H1 (cell line): ENCODE data around the gene DXO. TPM values are rescaled to one million over a fixed set of nuclear protein-coding genes. Genes with fewer than 3 reads are reported as not detected.

Source experiments
- CTCF ChIA-PET: fragments of 300-600 bp; sonication (Branson Sonifier 250); formaldehyde crosslinking; loops from one replicate; lab custom pipeline; 2021; ENCODE audit not compliant: partially characterized antibody; lab: Charles Lee
- POLR2A ChIA-PET: fragments of 300-600 bp; sonication (Branson Sonifier 250); formaldehyde crosslinking; loops from one replicate; lab custom pipeline; 2021; ENCODE audit warnings: inconsistent platforms; ENCODE audit not compliant: partially characterized antibody; lab: Charles Lee
- DNase-seq, 2 experiments: peaks; one replicate each; pipeline versions ENCODE4 v3.0.0 to v3.0.0-alpha.2; 2010 to 2022; ENCODE audit warnings: low spot score in 2 of 2, low read depth in 1 of 2, mixed read lengths in 1 of 2
- FAIRE-seq: peaks from 2 replicates; lab custom pipeline; 2011; peaks lifted over from hg19 to GRCh38; lab: Jason Lieb, UNC
- H2AFZ ChIP-seq: 2 replicates; pipeline ENCODE4 v1.8.1; 2012; ENCODE audit warnings: low read length, inconsistent platforms
- H2AK5ac ChIP-seq: 2 replicates; pipeline ENCODE4 v1.6.1; 2013; ENCODE audit warnings: low read depth, low read length
- H2BK120ac ChIP-seq: replicated peaks from 2 replicates; pipeline ENCODE3; 2013; ENCODE audit warnings: low read depth, low read length, inconsistent platforms
- H2BK12ac ChIP-seq: 2 replicates; pipeline ENCODE4 v1.6.1; 2013; ENCODE audit warnings: low read depth, low read length
- H2BK15ac ChIP-seq: 2 replicates; pipeline ENCODE4 v1.6.1; 2013; ENCODE audit warnings: low read length
- H2BK20ac ChIP-seq: 2 replicates; pipeline ENCODE4 v1.6.1; 2013; ENCODE audit warnings: low read length
- H2BK5ac ChIP-seq: 2 replicates; pipeline ENCODE4 v1.6.1; 2013; ENCODE audit warnings: low read depth, low read length
- H3K14ac ChIP-seq: 2 replicates; pipeline ENCODE4 v1.6.1; 2013; ENCODE audit warnings: inconsistent platforms; ENCODE audit not compliant: insufficient read length
- H3K18ac ChIP-seq: 2 replicates; pipeline ENCODE4 v1.6.1; 2013; ENCODE audit warnings: low read length; ENCODE audit errors: extremely low read depth
- H3K23ac ChIP-seq: 2 replicates; pipeline ENCODE4 v1.6.1; 2013; ENCODE audit warnings: inconsistent platforms; ENCODE audit not compliant: insufficient read length
- H3K23me2 ChIP-seq: 2 replicates; pipeline ENCODE4 v1.6.1; 2013; ENCODE audit warnings: low read depth, low read length
- H3K27ac ChIP-seq: 2 replicates; pipeline ENCODE4 v1.6.1; 2011; ENCODE audit warnings: low read depth, low read length, inconsistent platforms
- H3K27me3 ChIP-seq, 4 experiments: replicated peaks in 1 of 4; 1 replicate in 1 of 4; 2 replicates in 3 of 4; pipeline versions ENCODE4 v1.6.1 to v1.8.1; 2011 to 2013; ENCODE audit warnings: low read length in 3 of 4, mild to moderate bottlenecking in 3 of 4, inconsistent platforms in 2 of 4, mixed read lengths in 2 of 4, moderate library complexity in 1 of 4; ENCODE audit not compliant: control insufficient read depth in 3 of 4, insufficient read depth in 3 of 4; ENCODE audit errors: extremely low read depth in 1 of 4
- H3K36me3 ChIP-seq, 4 experiments: 2 replicates each; pipeline versions ENCODE4 v1.6.1 to v1.8.1; 2011 to 2013; ENCODE audit warnings: mild to moderate bottlenecking in 4 of 4, low read length in 3 of 4, moderate library complexity in 2 of 4, control low read depth in 1 of 4, inconsistent platforms in 1 of 4; ENCODE audit not compliant: insufficient read depth in 4 of 4, control insufficient read depth in 2 of 4
- H3K4ac ChIP-seq: replicated peaks from 2 replicates; pipeline ENCODE3; 2013; ENCODE audit warnings: low read length, low read depth, mixed read lengths, inconsistent platforms; ENCODE audit not compliant: insufficient read length
- H3K4me1 ChIP-seq, 4 experiments: replicated peaks in 1 of 4; 1 replicate in 1 of 4; 2 replicates in 3 of 4; pipeline versions ENCODE4 v1.6.1 to v1.8.1; 2011 to 2013; ENCODE audit warnings: low read length in 3 of 4, inconsistent platforms in 2 of 4, mixed read lengths in 1 of 4; ENCODE audit not compliant: insufficient read depth in 4 of 4, control insufficient read depth in 3 of 4
- H3K4me2 ChIP-seq, 2 experiments: 2 replicates each; pipeline versions ENCODE4 v1.6.1 to v1.8.1; 2011 to 2013; ENCODE audit warnings: low read depth in 2 of 2, low read length in 2 of 2, control low read depth in 1 of 2, inconsistent platforms in 1 of 2, mild to moderate bottlenecking in 1 of 2; ENCODE audit not compliant: insufficient read depth in 1 of 2
- H3K4me3 ChIP-seq, 4 experiments: fragments of 200-600, 300-600 bp in 1 of 4; sonication (generic), shearing (Covaris generic), sonication (Bioruptor Twin) in 1 of 4; 2 replicates each; pipeline versions ENCODE4 v1.5.1 to v1.8.1; 2011 to 2016; ENCODE audit warnings: low read length in 4 of 4, low read depth in 3 of 4, control low read depth in 2 of 4, inconsistent platforms in 2 of 4, mild to moderate bottlenecking in 2 of 4, mixed read lengths in 1 of 4, moderate library complexity in 1 of 4; ENCODE audit not compliant: insufficient read depth in 2 of 4; ENCODE audit errors: extremely low read depth in 1 of 4
- H3K56ac ChIP-seq: replicated peaks from 2 replicates; pipeline ENCODE3; 2013; ENCODE audit warnings: low read depth, mild to moderate bottlenecking, mixed read lengths, low read length, inconsistent platforms; ENCODE audit not compliant: insufficient read length
- H3K79me1 ChIP-seq: 2 replicates; pipeline ENCODE4 v1.6.1; 2013; ENCODE audit warnings: low read depth, low read length, control low read depth
- H3K79me2 ChIP-seq, 2 experiments: 2 replicates each; pipeline versions ENCODE4 v1.6.1 to v1.8.1; 2012 to 2013; ENCODE audit warnings: low read length in 2 of 2, mild to moderate bottlenecking in 2 of 2, inconsistent platforms in 1 of 2; ENCODE audit not compliant: insufficient read depth in 2 of 2, control insufficient read depth in 1 of 2
- H3K9ac ChIP-seq, 4 experiments: replicated peaks in 1 of 4; 1 replicate in 1 of 4; 2 replicates in 3 of 4; pipeline versions ENCODE4 v1.6.1 to v1.8.1; 2011 to 2013; ENCODE audit warnings: low read depth in 3 of 4, low read length in 3 of 4, control low read depth in 2 of 4, mild to moderate bottlenecking in 2 of 4, moderate library complexity in 2 of 4, inconsistent platforms in 1 of 4; ENCODE audit errors: extremely low read depth in 1 of 4
- H3K9me3 ChIP-seq, 2 experiments: 2 replicates each; pipeline versions ENCODE4 v1.6.1 to v1.8.1; 2012 to 2013; ENCODE audit warnings: mild to moderate bottlenecking in 2 of 2, moderate library complexity in 2 of 2, control low read depth in 1 of 2, inconsistent platforms in 1 of 2, low read depth in 1 of 2, low read length in 1 of 2, mixed read lengths in 1 of 2; ENCODE audit not compliant: insufficient read depth in 2 of 2
- H4K20me1 ChIP-seq, 2 experiments: replicated peaks in 1 of 2; 2 replicates each; pipeline versions ENCODE3 to v1.8.1; 2011 to 2013; ENCODE audit warnings: inconsistent platforms in 2 of 2, low read length in 2 of 2, mild to moderate bottlenecking in 1 of 2; ENCODE audit not compliant: insufficient read depth in 2 of 2, control insufficient read depth in 1 of 2
- H4K5ac ChIP-seq: 2 replicates; pipeline ENCODE4 v1.6.1; 2013; ENCODE audit warnings: low read length, low read depth, mixed read lengths, inconsistent platforms; ENCODE audit not compliant: insufficient read length
- H4K8ac ChIP-seq: 2 replicates; pipeline ENCODE4 v1.8.0; 2013; ENCODE audit warnings: mild to moderate bottlenecking, moderate library complexity, low read length, inconsistent platforms; ENCODE audit not compliant: insufficient read depth; ENCODE audit errors: extremely low read depth
- H4K91ac ChIP-seq: replicated peaks from 2 replicates; pipeline ENCODE3; 2013; ENCODE audit warnings: low read length, mixed read lengths, inconsistent platforms; ENCODE audit not compliant: insufficient read length
- CHD1 ChIP-seq: IDR thresholded peaks from 2 replicates; pipeline ENCODE4 v1.6.1; 2012; ENCODE audit warnings: low read depth, low read length, improper control_type of control experiment
- EZH2 ChIP-seq: fragments of 200-600 bp; sonication (generic); IDR thresholded peaks from 2 replicates; pipeline ENCODE4 v1.7.1; 2012; ENCODE audit warnings: low read depth, mild to moderate bottlenecking, moderate library complexity, low read length, inconsistent platforms; ENCODE audit not compliant: severe bottlenecking
- FOSL1 ChIP-seq: IDR thresholded peaks from 2 replicates; pipeline ENCODE4 v1.6.1; 2011; ENCODE audit warnings: mild to moderate bottlenecking, low read depth, low read length, moderate library complexity; ENCODE audit not compliant: insufficient read depth
- KDM4A ChIP-seq: IDR thresholded peaks from one replicate; pipeline ENCODE4 v1.7.1; 2012; ENCODE audit warnings: low read depth, mild to moderate bottlenecking, moderate library complexity, low read length, inconsistent platforms; ENCODE audit not compliant: severe bottlenecking
- PHF8 ChIP-seq: fragments of 200-600 bp; sonication (generic); conservative IDR thresholded peaks from 2 replicates; pipeline ENCODE4 v1.7.1; 2012; ENCODE audit warnings: low read depth, mild to moderate bottlenecking, inconsistent platforms, low read length, moderate library complexity
- POLR2A ChIP-seq, 2 experiments: IDR thresholded peaks; 1 replicate in 1 of 2; 2 replicates in 1 of 2; pipeline ENCODE4 v1.6.1; 2011; ENCODE audit warnings: low read depth in 2 of 2, low read length in 2 of 2, mild to moderate bottlenecking in 2 of 2; ENCODE audit errors: control extremely low read depth in 1 of 2
- RBBP5 ChIP-seq: IDR thresholded peaks from 2 replicates; pipeline ENCODE4 v1.7.1; 2012; ENCODE audit warnings: low read depth, mild to moderate bottlenecking, inconsistent platforms, low read length, moderate library complexity, borderline replicate concordance
- SAP30 ChIP-seq: fragments of 300-600 bp; sonication (generic); IDR thresholded peaks from 2 replicates; pipeline ENCODE4 v1.7.1; 2012; ENCODE audit warnings: low read length, moderate library complexity, mild to moderate bottlenecking, inconsistent platforms; ENCODE audit not compliant: insufficient read depth, insufficient replicate concordance
- SP1 ChIP-seq: IDR thresholded peaks from 2 replicates; pipeline ENCODE4 v1.6.1; 2011; ENCODE audit warnings: low read depth, low read length
- YY1 ChIP-seq: IDR thresholded peaks from 2 replicates; pipeline ENCODE4 v1.6.1; 2011; ENCODE audit warnings: low read depth, mild to moderate bottlenecking, low read length
- WGBS, 2 experiments: shearing (Covaris generic) in 1 of 2; methylation state at CpG; one replicate each; pipeline versions ENCODE4 v1.1.6 to v1.1.7; 2013 to 2015; ENCODE audit warnings: low lambda C conversion rate in 2 of 2, mixed read lengths in 2 of 2, inconsistent platforms in 1 of 2, low coverage in 1 of 2, missing lambda C conversion rate in 1 of 2; ENCODE audit not compliant: insufficient replicate concordance in 2 of 2, insufficient coverage in 1 of 2, insufficient read length in 1 of 2; ENCODE audit errors: extremely low coverage in 1 of 2, missing lambda C conversion rate in 1 of 2; 5-methylcytosine and 5-hydroxymethylcytosine counted together
- polyA plus RNA-seq, 7 experiments: library from polyadenylated mRNA; depleted of rRNA in 3 of 7; stranded (reverse) in 5 of 7; unstranded in 2 of 7; fragments of >200 nt in 5 of 7; fragments of 200-250 nt in 2 of 7; gene quantifications; 1 replicate in 5 of 7; 2 replicates in 1 of 7; 4 replicates in 1 of 7; pipeline versions ENCODE4 v1.2.1 to v1.2.3, GENCODE V29; 2011 to 2013; ENCODE audit warnings: missing spikeins in 2 of 7, mixed read lengths in 2 of 7
- total RNA-seq: library from RNA; stranded (reverse); fragmentation: NEBNext Ultra II Directional; extraction: Animal tissue kit (Norgen Biotek cat#: 25700); gene quantifications from 2 replicates; pipeline ENCODE4 v1.2.1, GENCODE V29; 2021

DXO gene
- total and polyA plus RNA-seq, 2 of the 8 experiments (the other 6 are each of a cell fraction or from before 2014, with no cell fraction given): 14.7 to 23.9 TPM

DNA sequence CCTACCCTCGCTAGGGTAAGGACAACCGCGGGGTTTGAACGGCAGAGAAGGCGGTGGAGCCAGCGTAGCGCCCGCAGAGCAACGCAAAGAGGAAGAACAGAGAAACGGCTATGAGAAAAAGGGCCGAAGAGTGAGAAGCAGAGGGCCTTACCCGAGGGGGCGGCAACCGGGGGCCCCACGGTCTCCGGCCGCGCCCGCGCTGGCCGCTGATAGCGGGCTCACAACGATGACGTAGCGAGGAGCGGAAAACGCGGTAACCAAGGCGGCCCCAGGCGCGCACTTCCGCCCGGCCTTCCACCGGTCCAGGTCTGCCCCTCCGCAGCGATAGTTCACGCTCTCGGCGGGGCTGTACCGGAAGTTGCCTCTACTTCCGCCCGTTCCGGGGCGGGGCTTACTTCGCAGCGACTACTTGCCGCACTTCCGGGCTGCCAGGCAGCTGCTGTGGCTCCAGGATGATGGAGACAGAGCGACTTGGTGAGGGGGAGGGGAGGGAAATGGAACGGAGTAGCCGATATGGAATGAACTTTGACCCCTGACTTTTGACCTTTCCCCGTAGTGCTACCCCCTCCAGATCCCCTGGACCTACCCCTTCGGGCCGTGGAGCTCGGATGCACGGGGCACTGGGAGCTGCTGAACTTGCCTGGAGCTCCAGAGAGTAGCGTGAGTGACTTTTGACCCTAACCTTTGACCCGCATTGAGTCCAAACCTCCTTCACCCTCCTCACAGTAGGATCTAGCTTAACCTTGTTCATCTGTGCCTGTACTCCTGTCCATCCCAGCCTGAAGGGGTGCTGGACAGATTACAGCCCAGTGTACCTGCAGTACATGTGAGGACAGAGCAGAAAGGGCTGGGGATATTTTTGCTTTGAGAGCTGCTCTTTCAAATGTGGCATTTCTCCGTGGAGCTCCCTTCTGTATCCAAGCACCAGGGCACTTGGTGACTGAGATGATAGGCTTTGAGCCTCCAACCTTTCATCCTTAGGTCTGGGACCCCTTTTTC is 12.9 kb downstream of the DXO start, which contains the start of the genes NELFE and SKIC2:
Gene NELFE, minus strand, starts transcription at position 231 of the 999 bp plus-strand sequence. CDS start 525 bp downstream, outside the sequence.
Gene SKIC2, plus strand, starts transcription at position 435 of the 999 bp plus-strand sequence. Its CDS starts 18 bp downstream, at position 453.
- Histone ChIP-seq H3K79me2 (peaks cover 0 to 24% of the 10 kb centered on the region in 2 experiments; a peak in 3 of 4 replicates), H3K27ac (peak within 1 kb of the TSS; percentile 78), H3K9ac (peak within 1 kb of the TSS; percentile 75 to 87 (median 86)), H2BK120ac (no peak within 1 kb of the TSS), H3K27me3 (no peaks in the 10 kb centered on the region), H3K36me3 (peaks cover 5 to 55% (median 43%) of the 10 kb centered on the region in 4 experiments; a peak in 7 of 8 replicates), H3K18ac (peak within 1 kb of the TSS; percentile 66), H2BK5ac (peak within 1 kb of the TSS; percentile 79), H3K79me1 (peaks cover 5% of the 10 kb centered on the region), H3K14ac (no peak within 1 kb of the TSS), H2AK5ac (no peak within 1 kb of the TSS), H4K20me1 (peaks cover 0 to 2% of the 10 kb centered on the region in 2 experiments), H3K23me2 (peaks cover 10% of the 10 kb centered on the region), H3K23ac (no peak within 1 kb of the TSS), H3K4me3 (peak within 1 kb of the TSS; percentile 96 to 99 (median 98)), H2AFZ (peak within 1 kb of the TSS; percentile 93), H3K4me2 (peak within 1 kb of the TSS; percentile 86 to 99), H2BK20ac (no peak within 1 kb of the TSS), H3K4ac (peak within 1 kb of the TSS; percentile 63), H3K56ac (no peak within 1 kb of the TSS), H4K5ac (peak within 1 kb of the TSS; percentile 66), H2BK12ac (0 out of 2 replicates have a peak within 1 kb of the TSS, but pooled peaks have one; percentile 72), H2BK15ac (peak within 1 kb of the TSS; percentile 5; the same call in 1 of the 2 replicates), H4K8ac (peak within 1 kb of the TSS; percentile 88; the same call in 1 of the 2 replicates), H3K4me1 (peaks cover 0 to 6% (median 3%) of the 10 kb centered on the region in 4 experiments; a peak in 3 of 7 replicates), H3K9me3 (no peaks in the 10 kb centered on the region), H4K91ac (peak within 1 kb of the TSS; percentile 90)
- DNase-seq: peak; percentile 94 to 97
- CTCF ChIA-PET: interaction anchor here (0.8 to 4.0 kb wide), 8 partner anchors 7 to 187 kb away, joined by 3 to 20 read pairs (median 4); partner anchors contain the start of gene CFB
- POLR2A ChIA-PET: interaction anchor here (0.8 to 16.4 kb wide), 19 partner anchors 9 to 417 kb away, joined by 3 to 279 read pairs (median 3); partner anchors contain the start of genes BAG6, CFB, DDX39B and DXO
- FAIRE-seq: no peak
- 2% methylated on average over 50 of the region's 59 CpGs; no CpG with 5 or more reads in 1 of the 2 experiments for WGBS, 2 experiments
- TF ChIP-seq SAP30 (no peak), FOSL1 (no peak), KDM4A (peak; percentile 96), CHD1 (no peak), YY1 (0 out of 2 replicates have a peak, but pooled peaks have one; percentile 73), RBBP5 (0 out of 2 replicates have a peak, but pooled peaks have one; percentile 67), EZH2 (no peak), PHF8 (peak; percentile 87), POLR2A (IDR thresholded peaks at IDR 0.05; ENCODE audit: control extremely low read depth in 1 of 2, low read depth in 2 of 2, low read length in 2 of 2) (peak in 1 of 2 experiments; percentile 75; a peak in 2 of 3 replicates), SP1 (peak; percentile 79)
